ENCODE data around the gene B9D1. TPM values are rescaled to one million over a fixed set of nuclear protein-coding genes. Genes with fewer than 3 reads are reported as not detected.

B9D1 gene
- total RNA-seq, 1 donor from 2014 or later: 3.1 TPM

GRCh38 chr17:19309701-19310100 is 52.8 kb downstream of the B9D1 start:
- H3K27ac ChIP-seq (ENCODE audit: low read depth, low read length): no peak overlapping the region
- no peak overlapping the region for H3K4me3 ChIP-seq (ENCODE audit: low read length in 3 of 3)
- H3K9me3 ChIP-seq (ENCODE audit: control insufficient read depth in 3 of 3, low read length in 3 of 3): no peaks in the 10 kb centered on the region
- no peak overlapping the region for H3K9ac ChIP-seq (ENCODE audit: low read depth in 1 of 3, low read length in 3 of 3)
- peaks cover 18 to 33% (median 23%) of the 10 kb centered on the region in 3 donors for H3K4me1 ChIP-seq (ENCODE audit: control insufficient read depth in 3 of 3, insufficient read depth in 3 of 3, low read length in 3 of 3)
- peaks cover 17 to 35% (median 20%) of the 10 kb centered on the region in 3 donors for H3K36me3 ChIP-seq (ENCODE audit: control insufficient read depth in 3 of 3, insufficient read depth in 3 of 3, low read length in 3 of 3)
- no peaks in the 10 kb centered on the region for H3K27me3 ChIP-seq (ENCODE audit: control insufficient read depth in 3 of 3, insufficient read depth in 3 of 3, low read length in 3 of 3)

GRCh38 chr17:19308398-19308797 is 54.1 kb downstream of the B9D1 start:
- H3K27ac ChIP-seq (ENCODE audit: low read depth, low read length): no peak overlapping the region
- no peaks in the 10 kb centered on the region for H3K9me3 ChIP-seq (ENCODE audit: control insufficient read depth in 3 of 3, low read length in 3 of 3)
- H3K9ac ChIP-seq (ENCODE audit: low read depth in 1 of 3, low read length in 3 of 3): no peak overlapping the region
- H3K27me3 ChIP-seq (ENCODE audit: control insufficient read depth in 3 of 3, insufficient read depth in 3 of 3, low read length in 3 of 3): no peaks in the 10 kb centered on the region
- no peak overlapping the region for H3K4me3 ChIP-seq (ENCODE audit: low read length in 3 of 3)
- peaks cover 17 to 34% (median 29%) of the 10 kb centered on the region in 3 donors for H3K4me1 ChIP-seq (ENCODE audit: control insufficient read depth in 3 of 3, insufficient read depth in 3 of 3, low read length in 3 of 3)
- peaks cover 15 to 25% (median 20%) of the 10 kb centered on the region in 3 donors for H3K36me3 ChIP-seq (ENCODE audit: control insufficient read depth in 3 of 3, insufficient read depth in 3 of 3, low read length in 3 of 3)

GRCh38 chr17:19307521-19307920 is 55.0 kb downstream of the B9D1 start:
- no peak overlapping the region for H3K27ac ChIP-seq (ENCODE audit: low read depth, low read length)
- H3K36me3 ChIP-seq (ENCODE audit: control insufficient read depth in 3 of 3, insufficient read depth in 3 of 3, low read length in 3 of 3): peaks cover 7 to 17% (median 13%) of the 10 kb centered on the region in 3 donors
- H3K9me3 ChIP-seq (ENCODE audit: control insufficient read depth in 3 of 3, low read length in 3 of 3): no peaks in the 10 kb centered on the region
- H3K27me3 ChIP-seq (ENCODE audit: control insufficient read depth in 3 of 3, insufficient read depth in 3 of 3, low read length in 3 of 3): no peaks in the 10 kb centered on the region
- peaks cover 24 to 39% (median 37%) of the 10 kb centered on the region in 3 donors for H3K4me1 ChIP-seq (ENCODE audit: control insufficient read depth in 3 of 3, insufficient read depth in 3 of 3, low read length in 3 of 3)
- peak overlapping the region in 1 of 3 donors; percentile 25 for H3K9ac ChIP-seq (ENCODE audit: low read depth in 1 of 3, low read length in 3 of 3)
- H3K4me3 ChIP-seq (ENCODE audit: low read length in 3 of 3): no peak overlapping the region

GRCh38 chr17:19306160-19307111 is 56.1 kb downstream of the B9D1 start:
- Histone ChIP-seq H3K36me3 (ENCODE audit: control insufficient read depth in 3 of 3, insufficient read depth in 3 of 3, low read length in 3 of 3) (peaks cover 0 to 9% (median 6%) of the 10 kb centered on the region in 3 donors), H3K9me3 (ENCODE audit: control insufficient read depth in 3 of 3, low read length in 3 of 3) (no peaks in the 10 kb centered on the region), H3K27me3 (ENCODE audit: control insufficient read depth in 3 of 3, insufficient read depth in 3 of 3, low read length in 3 of 3) (no peaks in the 10 kb centered on the region), H3K4me3 (ENCODE audit: low read length in 3 of 3) (no peak overlapping the region), H3K27ac (ENCODE audit: low read depth, low read length) (no peak overlapping the region), H3K4me1 (ENCODE audit: control insufficient read depth in 3 of 3, insufficient read depth in 3 of 3, low read length in 3 of 3) (peaks cover 35 to 47% (median 43%) of the 10 kb centered on the region in 3 donors), H3K9ac (ENCODE audit: low read depth in 1 of 3, low read length in 3 of 3) (peak overlapping the region in 1 of 3 donors; percentile 20)

- Histone ChIP-seq H3K27ac (ENCODE audit: low read depth, low read length) (no peak overlapping the region), H3K9ac (ENCODE audit: low read depth in 1 of 3, low read length in 3 of 3) (no peak overlapping the region), H3K4me1 (ENCODE audit: control insufficient read depth in 3 of 3, insufficient read depth in 3 of 3, low read length in 3 of 3) (peaks cover 36 to 49% (median 49%) of the 10 kb centered on the region in 3 donors), H3K36me3 (ENCODE audit: control insufficient read depth in 3 of 3, insufficient read depth in 3 of 3, low read length in 3 of 3) (peaks cover 0 to 11% (median 3%) of the 10 kb centered on the region in 3 donors), H3K4me3 (ENCODE audit: low read length in 3 of 3) (no peak overlapping the region), H3K27me3 (ENCODE audit: control insufficient read depth in 3 of 3, insufficient read depth in 3 of 3, low read length in 3 of 3) (no peaks in the 10 kb centered on the region), H3K9me3 (ENCODE audit: control insufficient read depth in 3 of 3, low read length in 3 of 3) (no peaks in the 10 kb centered on the region)
These were observed 56.8 kb downstream of the B9D1 start for GRCh38 chr17:19305761-19306159.

GRCh38 chr17:19305256-19305655 is 57.3 kb downstream of the B9D1 start:
- peaks cover 0 to 13% (median 2%) of the 10 kb centered on the region in 3 donors for H3K36me3 ChIP-seq (ENCODE audit: control insufficient read depth in 3 of 3, insufficient read depth in 3 of 3, low read length in 3 of 3)
- no peaks in the 10 kb centered on the region for H3K27me3 ChIP-seq (ENCODE audit: control insufficient read depth in 3 of 3, insufficient read depth in 3 of 3, low read length in 3 of 3)
- no peak overlapping the region for H3K9ac ChIP-seq (ENCODE audit: low read depth in 1 of 3, low read length in 3 of 3)
- H3K4me1 ChIP-seq (ENCODE audit: control insufficient read depth in 3 of 3, insufficient read depth in 3 of 3, low read length in 3 of 3): peaks cover 36 to 51% (median 49%) of the 10 kb centered on the region in 3 donors
- no peak overlapping the region for H3K27ac ChIP-seq (ENCODE audit: low read depth, low read length)
- no peak overlapping the region for H3K4me3 ChIP-seq (ENCODE audit: low read length in 3 of 3)
- no peaks in the 10 kb centered on the region for H3K9me3 ChIP-seq (ENCODE audit: control insufficient read depth in 3 of 3, low read length in 3 of 3)

GRCh38 chr17:19304751-19305150 is 57.8 kb downstream of the B9D1 start:
- no peak overlapping the region for H3K4me3 ChIP-seq (ENCODE audit: low read length in 3 of 3)
- H3K27ac ChIP-seq (ENCODE audit: low read depth, low read length): peak overlapping the region; percentile 0
- no peaks in the 10 kb centered on the region for H3K9me3 ChIP-seq (ENCODE audit: control insufficient read depth in 3 of 3, low read length in 3 of 3)
- H3K36me3 ChIP-seq (ENCODE audit: control insufficient read depth in 3 of 3, insufficient read depth in 3 of 3, low read length in 3 of 3): peaks cover 0 to 9% (median 2%) of the 10 kb centered on the region in 3 donors
- peaks cover 36 to 52% (median 49%) of the 10 kb centered on the region in 3 donors for H3K4me1 ChIP-seq (ENCODE audit: control insufficient read depth in 3 of 3, insufficient read depth in 3 of 3, low read length in 3 of 3)
- no peaks in the 10 kb centered on the region for H3K27me3 ChIP-seq (ENCODE audit: control insufficient read depth in 3 of 3, insufficient read depth in 3 of 3, low read length in 3 of 3)
- peak overlapping the region in 1 of 3 donors; percentile 40 for H3K9ac ChIP-seq (ENCODE audit: low read depth in 1 of 3, low read length in 3 of 3)

- Histone ChIP-seq H3K4me1 (ENCODE audit: control insufficient read depth in 3 of 3, insufficient read depth in 3 of 3, low read length in 3 of 3) (peaks cover 36 to 55% (median 49%) of the 10 kb centered on the region in 3 donors), H3K27me3 (ENCODE audit: control insufficient read depth in 3 of 3, insufficient read depth in 3 of 3, low read length in 3 of 3) (no peaks in the 10 kb centered on the region), H3K36me3 (ENCODE audit: control insufficient read depth in 3 of 3, insufficient read depth in 3 of 3, low read length in 3 of 3) (peaks cover 0 to 9% (median 2%) of the 10 kb centered on the region in 3 donors), H3K9me3 (ENCODE audit: control insufficient read depth in 3 of 3, low read length in 3 of 3) (no peaks in the 10 kb centered on the region), H3K9ac (ENCODE audit: low read depth in 1 of 3, low read length in 3 of 3) (peak overlapping the region in 1 of 3 donors; percentile 40), H3K4me3 (ENCODE audit: low read length in 3 of 3) (peak overlapping the region in 1 of 3 donors; percentile 13), H3K27ac (ENCODE audit: low read depth, low read length) (peak overlapping the region; percentile 0)
These were observed 58.3 kb downstream of the B9D1 start for GRCh38 chr17:19304209-19304608.

GRCh38 chr17:19303367-19303776 is 59.2 kb downstream of the B9D1 start:
- no peaks in the 10 kb centered on the region for H3K27me3 ChIP-seq (ENCODE audit: control insufficient read depth in 3 of 3, insufficient read depth in 3 of 3, low read length in 3 of 3)
- H3K9ac ChIP-seq (ENCODE audit: low read depth in 1 of 3, low read length in 3 of 3): peak overlapping the region in 1 of 3 donors; percentile 40
- H3K36me3 ChIP-seq (ENCODE audit: control insufficient read depth in 3 of 3, insufficient read depth in 3 of 3, low read length in 3 of 3): peaks cover 0 to 9% (median 2%) of the 10 kb centered on the region in 3 donors
- H3K9me3 ChIP-seq (ENCODE audit: control insufficient read depth in 3 of 3, low read length in 3 of 3): no peaks in the 10 kb centered on the region
- peak overlapping the region; percentile 25 for H3K27ac ChIP-seq (ENCODE audit: low read depth, low read length)
- no peak overlapping the region for H3K4me3 ChIP-seq (ENCODE audit: low read length in 3 of 3)
- H3K4me1 ChIP-seq (ENCODE audit: control insufficient read depth in 3 of 3, insufficient read depth in 3 of 3, low read length in 3 of 3): peaks cover 36 to 56% (median 49%) of the 10 kb centered on the region in 3 donors

Data from skeletal muscle tissue (tissue), 4 donors.